Limb (tissue), 2 donors: Measurements from ENCODE around the gene ZNF77.
A peak's percentile ranks its signal among the peaks of the same experiment; 100 is the strongest.
"Not testable (repeated sequence)": the region's sequence is repeated elsewhere in the genome, so short reads cannot be mapped to it uniquely, and the experiment has no call there.

Source experiments
- DNase-seq, 2 donors: peaks; one replicate each; pipeline ENCODE4 v3.0.0-alpha.2; 2016; ENCODE audit errors: extremely low spot score in 2 of 2

Gene ZNF77

GRCh38 chr19:2917275-2918184, 27.2 kb downstream of the ZNF77 start:
- DNase-seq = no peak

GRCh38 chr19:2912306-2912705, 32.5 kb downstream of the ZNF77 start:
- DNase-seq = no peak

GRCh38 chr19:2906631-2907195, 38.1 kb downstream of the ZNF77 start:
- DNase-seq = no peak

- no peak for DNase-seq
Observed at GRCh38 chr19:2905918-2906519, 38.8 kb downstream of the ZNF77 start.

- DNase-seq = not testable (repeated sequence)
Observed at GRCh38 chr19:2903326-2903725, 41.4 kb downstream of the ZNF77 start.

GRCh38 chr19:2902590-2903218, 42.1 kb downstream of the ZNF77 start:
- DNase-seq = no peak

DNA sequence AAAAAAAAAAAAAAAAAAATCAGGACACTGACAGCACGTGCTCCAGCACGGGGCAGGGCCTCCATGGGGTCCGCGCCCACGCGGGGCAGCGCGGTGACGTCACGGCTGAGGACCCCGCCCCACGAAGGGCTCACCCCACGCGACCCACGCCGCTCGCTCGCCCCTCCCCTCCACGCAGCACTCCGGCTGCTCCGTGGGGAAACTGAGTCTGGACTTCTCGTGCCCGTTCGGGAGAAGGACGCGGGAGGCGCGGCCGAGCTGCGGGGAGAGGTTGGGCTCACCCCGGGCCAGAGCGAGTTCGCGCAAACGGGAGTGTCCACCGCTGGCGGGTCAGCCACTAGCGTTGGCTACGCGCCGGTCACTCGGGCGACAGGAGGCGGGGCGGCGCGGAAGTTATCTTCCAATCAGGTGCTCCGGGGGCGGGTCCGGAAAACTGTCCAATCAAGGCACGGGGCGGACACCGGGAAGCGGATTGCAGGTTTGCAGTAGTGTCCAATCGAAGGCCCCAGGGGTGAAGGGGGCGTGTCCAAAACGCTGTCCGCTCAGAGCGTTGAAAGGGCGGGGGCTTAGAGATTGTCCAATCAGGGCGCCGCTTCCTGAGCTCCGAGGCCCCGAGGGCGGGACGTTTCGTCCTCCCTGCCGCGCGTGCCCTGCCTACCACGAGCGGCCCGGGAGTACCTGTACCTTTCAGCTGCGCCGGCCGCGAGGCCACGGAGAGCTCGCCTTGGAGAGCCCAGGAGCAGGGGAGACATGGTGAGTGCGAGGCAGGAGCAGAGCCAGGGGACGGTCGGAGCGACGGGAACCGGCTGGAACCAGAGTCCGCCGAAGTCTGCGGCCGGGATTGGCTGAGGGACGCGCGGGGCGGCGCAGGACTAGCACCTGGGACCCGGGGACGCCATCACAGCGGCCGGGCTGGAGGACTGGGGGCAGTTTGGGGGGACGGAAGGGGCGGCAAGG, 44.2 kb downstream of the ZNF77 start, which contains the start of gene ZNF57:
Gene ZNF57, plus strand, starts transcription at position 633 of the 957 bp plus-strand sequence. Its CDS starts 118 bp downstream, at position 751.
- peak; percentile 97 to 99 for DNase-seq

DNA sequence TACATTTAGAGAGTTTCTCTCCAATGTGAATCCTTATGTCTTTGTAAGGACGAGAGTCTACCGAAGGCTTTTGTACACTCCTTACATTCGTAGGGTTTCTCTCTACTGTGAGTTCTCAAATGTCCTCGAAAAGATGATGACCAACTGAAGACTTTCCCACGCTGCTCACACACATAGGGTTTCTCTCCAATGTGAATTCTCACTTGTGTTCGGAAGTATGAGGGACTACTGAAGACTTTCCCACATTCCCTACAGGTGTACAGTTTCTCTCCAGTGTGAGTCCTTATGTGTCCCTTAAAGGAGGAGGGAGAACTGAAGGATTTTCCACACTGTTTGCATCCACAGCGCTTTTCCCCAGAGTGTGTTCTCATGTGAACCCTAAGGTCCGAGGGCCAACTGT, 48.1 kb downstream of the ZNF77 start:
- DNase-seq = no peak

DNA sequence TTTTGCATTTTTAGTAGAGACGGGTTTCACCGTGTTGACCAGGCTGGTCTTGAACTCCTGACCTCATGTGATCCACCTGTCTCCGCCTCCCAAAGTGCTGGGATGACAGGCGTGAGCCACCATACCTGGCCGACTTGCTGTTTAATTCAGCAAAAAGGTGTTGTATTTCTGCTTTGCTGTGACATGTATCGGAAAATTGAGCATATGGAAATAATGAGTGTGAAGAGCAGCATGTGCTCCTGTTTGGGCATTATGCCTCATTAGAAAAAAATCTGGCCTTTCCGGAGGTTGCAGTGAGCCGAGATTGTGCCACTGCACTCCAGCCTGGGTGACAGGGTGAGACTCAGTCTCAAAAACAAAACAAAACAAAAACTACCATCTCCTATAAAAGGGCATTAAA, 54.2 kb downstream of the ZNF77 start:
- not testable (repeated sequence) for DNase-seq

GRCh38 chr19:2888731-2889224, 56.0 kb downstream of the ZNF77 start:
- no peak for DNase-seq

- DNase-seq = peak in 1 of 2 donors; percentile 85
Observed at GRCh38 chr19:2887391-2887914, 57.3 kb downstream of the ZNF77 start.

DNA sequence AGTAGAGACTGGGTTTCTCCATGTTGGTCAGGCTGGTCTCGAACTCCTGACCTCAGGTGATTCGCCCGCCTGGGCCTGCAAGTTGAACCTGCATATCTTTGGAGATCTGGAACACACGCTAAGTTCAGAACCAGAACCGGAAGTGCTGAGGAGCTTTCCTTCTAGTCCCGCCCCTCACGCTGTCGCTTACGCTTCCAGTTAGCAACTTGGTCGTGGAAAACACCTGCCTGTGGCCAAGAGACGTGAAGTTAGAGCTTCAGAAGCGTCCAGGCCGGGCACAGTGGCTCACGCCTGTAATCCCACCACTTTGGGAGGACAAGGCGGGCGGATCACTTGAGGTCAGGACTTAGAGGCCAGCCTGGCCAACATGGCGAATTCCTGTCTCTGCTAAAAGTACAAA, 59.0 kb downstream of the ZNF77 start:
- DNase-seq = no peak

DNA sequence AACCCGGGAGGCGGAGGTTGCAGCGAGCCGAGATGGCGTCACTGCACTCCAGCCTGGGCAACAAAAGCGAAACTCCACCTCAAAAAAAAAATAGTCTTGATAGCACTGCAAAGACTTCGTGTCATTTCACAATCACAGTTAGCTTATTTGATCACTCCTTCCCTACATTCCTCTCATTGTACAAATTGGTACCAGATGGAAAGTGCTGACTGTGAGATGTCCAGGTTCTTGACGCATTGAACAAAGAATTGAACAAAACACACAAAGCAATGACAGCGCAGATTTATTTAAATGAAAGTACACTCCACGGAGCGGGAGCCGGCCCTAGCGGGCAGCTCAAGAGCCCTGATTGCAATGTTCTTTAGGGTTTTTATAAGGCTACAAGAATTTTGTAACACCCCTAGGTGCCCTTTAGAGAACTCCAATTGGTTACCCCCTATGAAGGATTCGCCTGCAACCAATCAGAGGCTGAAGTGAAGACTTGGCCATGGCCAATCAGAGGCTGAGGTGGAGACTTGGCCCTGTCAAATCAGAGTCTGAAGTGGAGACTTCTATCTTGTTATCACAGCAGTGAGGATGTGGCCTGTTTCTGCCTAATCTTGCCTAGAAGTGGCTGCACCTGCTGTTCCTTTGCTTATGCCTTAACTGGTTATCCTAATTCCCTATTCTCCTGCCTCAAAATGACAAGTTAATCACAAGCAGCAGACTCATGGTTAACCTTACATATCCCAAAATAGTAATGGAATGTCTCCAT, 60.9 kb downstream of the ZNF77 start:
- no peak for DNase-seq
